Gastroesophageal sphincter (tissue), 3 donors: Measurements from ENCODE around the gene RIPPLY3.

Experiments used
- EP300 ChIP-seq: sonication (generic); formaldehyde crosslinking; IDR thresholded peaks from one replicate; pipeline ENCODE4 v1.6.1; 2017; ENCODE audit warnings: antibody characterized with exemption, mild to moderate bottlenecking
- POLR2A ChIP-seq, 2 donors: fragments of 450-650 bp; IDR thresholded peaks; one replicate each; pipeline ENCODE4 v1.6.1; 2017; ENCODE audit warnings: antibody characterized with exemption in 2 of 2, mild to moderate bottlenecking in 2 of 2, moderate library complexity in 1 of 2
- POLR2AphosphoS5 ChIP-seq: sonication (generic); formaldehyde crosslinking; IDR thresholded peaks from one replicate; pipeline ENCODE4 v1.6.1; 2017; ENCODE audit warnings: antibody characterized with exemption
- TF ChIP-seq, protein P1 (sequence below), 4 experiments: fragments of 200-600 bp in 2 of 4; fragments of 450-650 bp in 2 of 4; sonication (generic) in 1 of 4; IDR thresholded peaks; one replicate each; pipeline ENCODE4 v1.5.1; 2017 to 2019; ENCODE audit warnings: antibody characterized with exemption in 4 of 4, mild to moderate bottlenecking in 2 of 4, moderate library complexity in 2 of 4

- TF ChIP-seq POLR2AphosphoS5: no peak
- TF ChIP-seq POLR2A (IDR thresholded peaks at IDR 0.05): no peak
- TF ChIP-seq, protein P1, sequence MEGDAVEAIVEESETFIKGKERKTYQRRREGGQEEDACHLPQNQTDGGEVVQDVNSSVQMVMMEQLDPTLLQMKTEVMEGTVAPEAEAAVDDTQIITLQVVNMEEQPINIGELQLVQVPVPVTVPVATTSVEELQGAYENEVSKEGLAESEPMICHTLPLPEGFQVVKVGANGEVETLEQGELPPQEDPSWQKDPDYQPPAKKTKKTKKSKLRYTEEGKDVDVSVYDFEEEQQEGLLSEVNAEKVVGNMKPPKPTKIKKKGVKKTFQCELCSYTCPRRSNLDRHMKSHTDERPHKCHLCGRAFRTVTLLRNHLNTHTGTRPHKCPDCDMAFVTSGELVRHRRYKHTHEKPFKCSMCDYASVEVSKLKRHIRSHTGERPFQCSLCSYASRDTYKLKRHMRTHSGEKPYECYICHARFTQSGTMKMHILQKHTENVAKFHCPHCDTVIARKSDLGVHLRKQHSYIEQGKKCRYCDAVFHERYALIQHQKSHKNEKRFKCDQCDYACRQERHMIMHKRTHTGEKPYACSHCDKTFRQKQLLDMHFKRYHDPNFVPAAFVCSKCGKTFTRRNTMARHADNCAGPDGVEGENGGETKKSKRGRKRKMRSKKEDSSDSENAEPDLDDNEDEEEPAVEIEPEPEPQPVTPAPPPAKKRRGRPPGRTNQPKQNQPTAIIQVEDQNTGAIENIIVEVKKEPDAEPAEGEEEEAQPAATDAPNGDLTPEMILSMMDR (IDR thresholded peaks at IDR 0.05): no peak
- TF ChIP-seq EP300: no peak
Observed at GRCh38 chr21:37065561-37066177, 59.2 kb downstream of the RIPPLY3 start.
